Tibial artery (tissue), 4 donors: ENCODE data around the gene FDXR.
"Not testable (repeated sequence)": the region's sequence is repeated elsewhere in the genome, so short reads cannot be mapped to it uniquely, and the experiment has no call there.

Source experiments
- DNase-seq, 2 donors: peaks; one replicate each; pipeline ENCODE4 v3.0.0-alpha.2; 2019
- H3K27ac ChIP-seq, 2 donors: fragments of 200-600 bp; sonication (generic) in 1 of 2; 1 replicate in 1 of 2; 2 replicates in 1 of 2; pipeline ENCODE4 v1.5.1; 2018 to 2019; ENCODE audit warnings: mild to moderate bottlenecking in 1 of 2
- H3K27me3 ChIP-seq, 2 donors: fragments of 200-600 bp; sonication (generic) in 1 of 2; one replicate each; pipeline versions ENCODE4 v1.5.1 to v1.6.0; 2016 to 2019
- H3K36me3 ChIP-seq, 3 donors: fragments of 200-600 bp; sonication (generic) in 2 of 3; one replicate each; pipeline ENCODE4 v1.5.1; 2016 to 2019; ENCODE audit warnings: mild to moderate bottlenecking in 2 of 3
- H3K4me1 ChIP-seq, 4 donors: fragments of 200-600 bp; sonication (generic) in 2 of 4; 1 replicate in 3 of 4; 2 replicates in 1 of 4; pipeline ENCODE4 v1.5.1; 2016 to 2019
- H3K4me3 ChIP-seq, 2 donors: fragments of 200-600 bp; sonication (generic) in 1 of 2; 1 replicate in 1 of 2; 2 replicates in 1 of 2; pipeline ENCODE4 v1.5.1; 2018 to 2019; ENCODE audit warnings: mild to moderate bottlenecking in 2 of 2
- H3K9me3 ChIP-seq, 3 donors: fragments of 200-600 bp; sonication (generic) in 1 of 3; one replicate each; pipeline ENCODE4 v1.5.1; 2016 to 2019
- CTCF ChIP-seq, 2 experiments: fragments of 200-600 bp in 1 of 2; fragments of 450-650 bp in 1 of 2; IDR thresholded peaks; one replicate each; pipeline ENCODE4 v1.5.1; 2017 to 2019; ENCODE audit warnings: antibody characterized with exemption in 2 of 2, mild to moderate bottlenecking in 1 of 2, moderate library complexity in 1 of 2
- intact Hi-C: fragments of 100-400 bp; cut with DNase I; formaldehyde crosslinking; loops from one replicate; pipeline ENCODE4 v1.15.0; 2023; ENCODE audit warnings: low total_unique reads

Gene FDXR

DNA sequence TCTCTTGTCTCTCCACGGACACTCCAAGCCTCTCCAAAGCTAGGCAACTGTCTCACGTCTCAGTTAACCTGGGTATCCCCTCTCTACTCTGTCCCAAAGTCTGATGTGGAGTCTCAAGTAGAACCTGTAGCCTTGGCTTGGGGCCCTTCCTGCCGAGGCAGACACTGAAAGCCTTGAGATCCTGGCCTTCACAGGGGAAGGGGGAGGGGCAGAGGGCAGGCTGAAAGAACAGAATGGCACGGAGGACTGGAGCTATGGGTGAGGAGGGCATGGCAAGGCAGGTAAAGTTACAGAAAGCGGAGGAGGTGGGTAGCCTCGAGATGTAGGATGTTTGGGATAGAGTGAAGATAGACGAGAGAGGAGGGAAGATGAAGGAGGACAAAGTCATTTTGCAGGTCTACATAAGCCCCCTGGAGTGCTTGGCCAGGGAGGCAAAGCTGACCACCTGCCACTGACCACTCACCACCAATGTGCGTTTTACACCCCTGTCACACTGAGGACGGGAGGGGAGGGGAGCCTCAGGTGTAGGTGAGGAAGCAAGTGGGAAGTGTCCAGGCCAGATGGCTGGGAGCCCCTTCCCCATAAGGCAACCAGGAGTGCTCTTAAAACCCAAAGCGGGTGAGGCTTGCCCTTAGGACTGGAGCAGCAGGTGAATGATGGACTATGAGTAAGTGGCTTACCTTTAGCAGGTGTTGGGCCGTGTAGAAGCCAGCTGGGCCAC lies 1.3 kb downstream of the FDXR start:
- Histone ChIP-seq H3K4me1 (peaks cover 0 to 18% (median 13%) of the 10 kb centered on the region in 4 donors), H3K36me3 (no peaks in the 10 kb centered on the region), H3K27me3 (no peaks in the 10 kb centered on the region), H3K9me3 (no peaks in the 10 kb centered on the region), H3K4me3 (no peak overlapping the region), H3K27ac (no peak overlapping the region)
- no peak for DNase-seq
- intact Hi-C loops, result no loop called here
- no peak for TF ChIP-seq CTCF (IDR thresholded peaks at IDR 0.05)

- intact Hi-C loops, result no loop called here
- TF ChIP-seq CTCF (IDR thresholded peaks at IDR 0.05), result no peak
Measured at GRCh38 chr17:74870512-74870911, 2.3 kb downstream of the FDXR start.

DNA sequence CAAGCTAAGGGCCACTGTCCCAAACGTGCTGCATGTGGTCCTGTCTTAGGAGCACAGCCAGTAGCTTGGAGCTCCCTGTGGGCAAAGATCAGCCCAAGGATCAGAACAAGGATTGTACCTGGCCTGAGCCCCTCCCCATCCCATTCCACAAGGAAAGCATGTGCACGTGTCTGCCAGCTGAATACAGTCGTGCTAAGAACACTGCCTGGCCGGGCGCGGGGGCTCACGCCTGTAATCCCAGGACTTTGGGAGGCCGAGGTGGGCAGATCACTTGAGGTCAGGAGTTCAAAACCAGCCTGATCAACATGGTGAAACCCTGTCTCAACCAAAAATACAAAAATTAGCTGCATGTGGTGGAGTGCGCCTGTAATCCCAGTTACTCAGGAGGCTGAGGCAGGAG lies 2.8 kb downstream of the FDXR start:
- intact Hi-C loops, H3K27ac ChIP-seq, DNase-seq: not testable (repeated sequence)

More at GRCh38 chr17:74870512-74870911, 2.3 kb downstream of the FDXR start:
- Histone ChIP-seq H3K4me3 (no peak overlapping the region), H3K27me3 (no peaks in the 10 kb centered on the region), H3K9me3 (no peaks in the 10 kb centered on the region), H3K27ac (no peak overlapping the region), H3K4me1 (peaks cover 0 to 18% (median 13%) of the 10 kb centered on the region in 4 donors), H3K36me3 (no peaks in the 10 kb centered on the region)
- no peak for DNase-seq

GRCh38 chr17:74868908-74869255 lies 3.9 kb downstream of the FDXR start:
- Histone ChIP-seq H3K4me1 (peaks cover 0 to 16% (median 11%) of the 10 kb centered on the region in 4 donors), H3K36me3 (no peaks in the 10 kb centered on the region), H3K9me3 (no peaks in the 10 kb centered on the region), H3K4me3 (no peak overlapping the region), H3K27ac (no peak overlapping the region), H3K27me3 (peaks cover 0 to 9% of the 10 kb centered on the region in 2 donors)
- no peak for TF ChIP-seq CTCF (IDR thresholded peaks at IDR 0.05)
- intact Hi-C loops, result no loop called here
- no peak for DNase-seq

More for the DNA sequence above, 2.8 kb downstream of the FDXR start:
- not testable (repeated sequence) for H3K4me3 ChIP-seq, H3K9me3 ChIP-seq, H3K27me3 ChIP-seq, H3K36me3 ChIP-seq
- peaks cover 0 to 18% (median 13%) of the 10 kb centered on the region in 4 donors for H3K4me1 ChIP-seq

DNA sequence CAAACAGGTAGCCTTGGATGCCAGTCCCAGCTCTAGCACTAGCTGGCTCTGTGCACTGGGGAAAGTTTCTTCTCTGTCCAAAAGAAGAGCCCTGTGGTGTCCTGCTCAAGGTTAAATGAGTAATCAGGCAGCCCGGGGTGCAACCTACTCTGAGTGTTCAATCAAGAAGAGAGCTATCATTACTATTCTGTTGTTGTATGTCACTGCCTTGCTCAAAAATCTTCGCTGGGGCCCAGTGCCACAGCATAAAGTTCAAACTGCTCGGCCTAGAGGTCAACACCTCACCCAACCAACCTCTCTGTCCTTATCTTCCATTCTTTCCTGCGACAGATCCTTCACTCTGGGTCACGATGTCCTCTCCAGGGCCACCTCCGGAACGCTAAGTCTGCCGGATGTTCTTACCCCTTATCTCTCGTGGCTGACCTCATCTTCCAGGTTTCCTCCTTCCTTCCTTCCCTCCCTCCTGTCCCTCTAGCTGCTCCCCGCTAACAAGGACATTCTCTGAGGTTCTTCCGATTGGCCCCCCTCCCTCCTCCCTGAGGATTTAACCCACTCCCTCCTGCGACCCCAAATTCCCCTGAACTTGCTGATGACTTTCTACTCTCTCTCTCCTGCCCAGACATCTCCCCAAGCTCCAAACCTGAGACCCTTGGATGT lies 4.4 kb downstream of the FDXR start:
- H3K4me1 ChIP-seq, result peaks cover 0 to 16% (median 10%) of the 10 kb centered on the region in 4 donors
- TF ChIP-seq CTCF (IDR thresholded peaks at IDR 0.05), result no peak
- peaks cover 0 to 14% of the 10 kb centered on the region in 2 donors for H3K27me3 ChIP-seq
- no peak overlapping the region for H3K4me3 ChIP-seq
- no peak for DNase-seq
- H3K27ac ChIP-seq, result no peak overlapping the region
- no peaks in the 10 kb centered on the region for H3K36me3 ChIP-seq
- no peaks in the 10 kb centered on the region for H3K9me3 ChIP-seq
- intact Hi-C loops, result no loop called here

- DNase-seq, result no peak
- Histone ChIP-seq H3K4me1 (peaks cover 0 to 13% (median 9%) of the 10 kb centered on the region in 4 donors), H3K4me3 (no peak overlapping the region), H3K27ac (no peak overlapping the region), H3K36me3 (no peaks in the 10 kb centered on the region), H3K27me3 (peaks cover 0 to 32% of the 10 kb centered on the region in 2 donors), H3K9me3 (no peaks in the 10 kb centered on the region)
- no peak for TF ChIP-seq CTCF (IDR thresholded peaks at IDR 0.05)
- intact Hi-C loops, result no loop called here
Measured at GRCh38 chr17:74866198-74866835, 6.5 kb downstream of the FDXR start.
